GM23338 (cell line): ENCODE measurements around the gene DNM2. TPM values are rescaled to one million over a fixed set of nuclear protein-coding genes. Genes with fewer than 3 reads are reported as not detected.

Experiments used
- ATAC-seq: fragments of 200-7000 bp; cut with Tn5 transposase; 3 replicates; pipeline ENCODE4 v1.9.1; 2020
- DNase-seq: peaks from one replicate; pipeline ENCODE4 v3.0.0-alpha.2; 2015; ENCODE audit warnings: low spot score
- H2AFZ ChIP-seq: fragments of 200-600 bp; sonication (generic); 2 replicates; pipeline ENCODE4 v1.8.0; 2016; ENCODE audit warnings: antibody characterized with exemption, mild to moderate bottlenecking, moderate library complexity
- H3F3A ChIP-seq: fragments of 200-600 bp; sonication (generic); replicated peaks from 2 replicates; pipeline ENCODE4 v1.8.0; 2017; ENCODE audit warnings: antibody characterized with exemption, mixed run types, low read depth
- H3K27ac ChIP-seq: fragments of 200-600 bp; sonication (generic); 2 replicates; pipeline ENCODE4 v1.6.1; 2016; ENCODE audit warnings: low read depth
- H3K27me3 ChIP-seq: fragments of 200-600 bp; sonication (generic); 2 replicates; pipeline ENCODE4 v1.8.0; 2016; ENCODE audit warnings: mild to moderate bottlenecking, mixed run types, moderate library complexity; ENCODE audit not compliant: insufficient read depth
- H3K36me3 ChIP-seq: fragments of 200-600 bp; sonication (generic); 2 replicates; pipeline ENCODE4 v1.8.0; 2016; ENCODE audit warnings: mild to moderate bottlenecking; ENCODE audit not compliant: insufficient read depth
- H3K4me1 ChIP-seq: fragments of 200-600 bp; sonication (generic); 2 replicates; pipeline ENCODE4 v1.8.0; 2016; ENCODE audit warnings: mild to moderate bottlenecking, moderate library complexity; ENCODE audit not compliant: insufficient read depth
- H3K4me2 ChIP-seq: fragments of 200-600 bp; sonication (generic); 2 replicates; pipeline ENCODE4 v1.7.1; 2017; ENCODE audit warnings: mixed run types
- H3K4me3 ChIP-seq: fragments of 200-600 bp; sonication (generic); 2 replicates; pipeline ENCODE4 v1.6.1; 2016; ENCODE audit warnings: mixed run types
- H3K79me2 ChIP-seq: fragments of 200-600 bp; sonication (generic); replicated peaks from 2 replicates; pipeline ENCODE4 v1.8.0; 2017; ENCODE audit warnings: mild to moderate bottlenecking; ENCODE audit not compliant: insufficient read depth
- H3K9me2 ChIP-seq: fragments of 200-600 bp; sonication (generic); 2 replicates; pipeline ENCODE4 v1.8.0; 2017; ENCODE audit not compliant: insufficient read depth
- H4K20me1 ChIP-seq: fragments of 200-600 bp; sonication (generic); replicated peaks from 2 replicates; pipeline ENCODE4 v1.8.0; 2017; ENCODE audit warnings: mild to moderate bottlenecking; ENCODE audit not compliant: insufficient read depth
- H3K27ac Mint-ChIP-seq: 2 replicates; pipeline ENCODE4 v1.8.0; 2020; ENCODE audit warnings: inconsistent platforms, mild to moderate bottlenecking, moderate library complexity, mixed read lengths
- H3K27me3 Mint-ChIP-seq: 3 replicates; pipeline ENCODE4 v1.8.0; 2022; ENCODE audit warnings: low read depth, mild to moderate bottlenecking, moderate library complexity, mixed read lengths, inconsistent platforms; ENCODE audit not compliant: insufficient read depth, poor library complexity
- H3K36me3 Mint-ChIP-seq: 3 replicates; pipeline ENCODE4 v1.8.0; 2021; ENCODE audit warnings: low read depth, mild to moderate bottlenecking, inconsistent platforms, moderate library complexity, mixed read lengths
- H3K4me1 Mint-ChIP-seq: 3 replicates; pipeline ENCODE4 v1.8.0; 2020; ENCODE audit warnings: mild to moderate bottlenecking, inconsistent platforms, mixed read lengths
- H3K4me3 Mint-ChIP-seq: 3 replicates; pipeline ENCODE4 v1.8.0; 2021; ENCODE audit warnings: moderate library complexity, mild to moderate bottlenecking, inconsistent platforms, mixed read lengths
- H3K9me3 Mint-ChIP-seq: 3 replicates; pipeline ENCODE4 v1.8.0; 2020; ENCODE audit warnings: moderate library complexity, mild to moderate bottlenecking, inconsistent platforms, mixed read lengths
- CREB1 ChIP-seq: fragments of 250-450 bp; sonication (Bioruptor Pico); IDR thresholded peaks from 2 replicates; pipeline ENCODE4 v1.5.0; 2020; ENCODE audit warnings: low read depth, mild to moderate bottlenecking, moderate library complexity
- EZH2phosphoT487 ChIP-seq: fragments of 200-600 bp; sonication (generic); IDR thresholded peaks from one replicate; pipeline ENCODE4 v1.8.1; 2018; ENCODE audit warnings: antibody characterized with exemption; ENCODE audit not compliant: unreplicated experiment
- JUNB ChIP-seq: IDR thresholded peaks from one replicate; pipeline ENCODE4 v1.6.1; 2016; ENCODE audit warnings: antibody characterized with exemption; ENCODE audit not compliant: unreplicated experiment
- NANOG ChIP-seq: IDR thresholded peaks from 2 replicates; pipeline ENCODE4 v1.6.1; 2016; ENCODE audit warnings: antibody characterized with exemption, borderline replicate concordance
- POLR2AphosphoS5 ChIP-seq: IDR thresholded peaks from 2 replicates; pipeline ENCODE4 v1.6.1; 2016; ENCODE audit warnings: antibody characterized with exemption, low read depth
- STAT1 ChIP-seq: IDR thresholded peaks from one replicate; pipeline ENCODE4 v1.6.1; 2016; ENCODE audit warnings: antibody characterized with exemption; ENCODE audit not compliant: unreplicated experiment
- ZNF114 ChIP-seq: fragments of 250-450 bp; sonication (Bioruptor Pico); IDR thresholded peaks from 2 replicates; pipeline ENCODE4 v1.5.0; 2020; ENCODE audit warnings: mild to moderate bottlenecking, moderate library complexity
- polyA plus RNA-seq: library from polyadenylated mRNA; unstranded; fragments of >200 nt; fragmentation: Nextera tagmentation; extraction: Ambion mirVana; gene quantifications from 2 replicates; pipeline ENCODE4 v1.2.1, GENCODE V29; 2016
- total RNA-seq: library from RNA; depleted of rRNA; stranded (reverse); fragments of >200 nt; shearing (Covaris generic); gene quantifications from 2 replicates; pipeline ENCODE4 v1.2.3, GENCODE V29; 2014
- TF ChIP-seq, protein P1 (sequence below), 2 experiments: fragments of 200-600 bp in 1 of 2; sonication (generic) in 1 of 2; conservative IDR thresholded peaks; 2 replicates each; pipeline versions ENCODE4 v1.5.1 to v1.6.1; 2016 to 2017; ENCODE audit warnings: antibody characterized with exemption in 2 of 2, low read depth in 2 of 2, mild to moderate bottlenecking in 2 of 2, moderate library complexity in 1 of 2
- TF ChIP-seq, protein P2 (sequence below): IDR thresholded peaks from one replicate; pipeline ENCODE4 v1.6.1; 2018; ENCODE audit warnings: antibody characterized with exemption; ENCODE audit not compliant: unreplicated experiment
- TF ChIP-seq, protein P3 (sequence below): fragments of 250-450 bp; sonication (Bioruptor Pico); IDR thresholded peaks from 2 replicates; pipeline ENCODE4 v1.5.0; 2020; ENCODE audit warnings: mild to moderate bottlenecking, moderate library complexity

DNM2 gene
- total and polyA plus RNA-seq, 2 experiments from 2014 or later = 40.7 to 138 TPM

DNA sequence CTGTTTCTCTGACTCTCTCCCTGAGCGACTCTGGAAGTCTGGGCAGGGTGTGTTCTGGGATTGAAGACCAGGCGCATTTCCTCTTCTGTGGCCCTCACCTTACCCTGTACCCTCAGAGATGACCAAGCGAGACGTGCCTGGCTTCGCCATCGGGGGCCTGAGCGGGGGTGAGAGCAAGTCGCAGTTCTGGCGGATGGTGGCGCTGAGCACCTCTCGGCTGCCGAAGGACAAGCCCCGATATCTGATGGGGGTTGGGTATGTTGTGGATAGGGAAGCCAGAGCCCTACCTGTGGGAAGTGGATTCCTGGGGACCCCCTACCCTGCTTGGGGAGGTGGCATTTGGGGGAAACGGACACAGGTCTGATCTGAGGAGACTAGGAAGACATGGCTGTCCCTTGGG is 5.8 kb upstream of the DNM2 start:
- Histone ChIP-seq H3K4me3 (no peak overlapping the region), H3K27ac (peak overlapping the region; percentile 72; the same call in 1 of the 2 replicates), H3F3A (peaks cover 8% of the 10 kb centered on the region; the same call in 1 of the 2 replicates), H3K36me3 (0 out of 2 replicates have a peak, but pooled peaks cover 5% of the 10 kb centered on the region), H3K79me2 (no peaks in the 10 kb centered on the region), H4K20me1 (no peaks in the 10 kb centered on the region), H3K27me3 (no peaks in the 10 kb centered on the region), H3K9me2 (no peaks in the 10 kb centered on the region), H2AFZ (no peak overlapping the region), H3K4me2 (no peak overlapping the region), H3K4me1 (no peaks in the 10 kb centered on the region)
- TF ChIP-seq, protein P1, sequence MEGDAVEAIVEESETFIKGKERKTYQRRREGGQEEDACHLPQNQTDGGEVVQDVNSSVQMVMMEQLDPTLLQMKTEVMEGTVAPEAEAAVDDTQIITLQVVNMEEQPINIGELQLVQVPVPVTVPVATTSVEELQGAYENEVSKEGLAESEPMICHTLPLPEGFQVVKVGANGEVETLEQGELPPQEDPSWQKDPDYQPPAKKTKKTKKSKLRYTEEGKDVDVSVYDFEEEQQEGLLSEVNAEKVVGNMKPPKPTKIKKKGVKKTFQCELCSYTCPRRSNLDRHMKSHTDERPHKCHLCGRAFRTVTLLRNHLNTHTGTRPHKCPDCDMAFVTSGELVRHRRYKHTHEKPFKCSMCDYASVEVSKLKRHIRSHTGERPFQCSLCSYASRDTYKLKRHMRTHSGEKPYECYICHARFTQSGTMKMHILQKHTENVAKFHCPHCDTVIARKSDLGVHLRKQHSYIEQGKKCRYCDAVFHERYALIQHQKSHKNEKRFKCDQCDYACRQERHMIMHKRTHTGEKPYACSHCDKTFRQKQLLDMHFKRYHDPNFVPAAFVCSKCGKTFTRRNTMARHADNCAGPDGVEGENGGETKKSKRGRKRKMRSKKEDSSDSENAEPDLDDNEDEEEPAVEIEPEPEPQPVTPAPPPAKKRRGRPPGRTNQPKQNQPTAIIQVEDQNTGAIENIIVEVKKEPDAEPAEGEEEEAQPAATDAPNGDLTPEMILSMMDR (conservative IDR thresholded peaks at IDR 0.05; ENCODE audit: low read depth in 2 of 2) = peak; percentile 49 to 74
- TF ChIP-seq STAT1 = no peak
- Mint-ChIP-seq H3K4me3 (no peak overlapping the region; the same call in 2 of the 3 replicates), H3K4me1 (peaks cover 6% of the 10 kb centered on the region; the same call in 2 of the 3 replicates), H3K36me3 (peaks cover 20% of the 10 kb centered on the region; the same call in 2 of the 3 replicates), H3K27ac (peak overlapping the region; percentile 81), H3K9me3 (peaks cover 2% of the 10 kb centered on the region; the same call in 1 of the 3 replicates), H3K27me3 (peaks cover 4% of the 10 kb centered on the region)
- ATAC-seq = peak; percentile 88
- DNase-seq = peak; percentile 84

DNA sequence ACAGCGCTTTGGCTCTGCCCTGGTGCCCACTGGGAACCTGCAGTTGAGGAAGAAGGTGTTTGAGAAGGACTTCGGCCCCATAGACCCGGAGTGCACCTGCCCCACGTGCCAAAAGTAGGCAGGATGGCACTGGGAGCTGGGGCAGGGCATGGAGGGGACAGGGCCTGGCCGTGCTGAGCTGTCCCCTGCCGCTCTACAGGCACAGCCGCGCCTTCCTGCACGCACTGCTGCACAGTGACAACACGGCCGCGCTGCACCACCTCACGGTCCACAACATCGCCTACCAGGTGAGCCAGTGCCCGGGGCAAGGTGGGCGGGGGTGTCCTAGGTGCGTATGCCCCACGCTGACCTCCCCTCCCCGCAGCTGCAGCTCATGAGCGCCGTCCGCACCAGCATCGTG is 5.1 kb upstream of the DNM2 start:
- ATAC-seq (no peak), DNase-seq (no peak)
- Histone ChIP-seq H3K4me1 (no peaks in the 10 kb centered on the region), H2AFZ (no peak overlapping the region), H3K27ac (no peak overlapping the region), H4K20me1 (no peaks in the 10 kb centered on the region), H3K79me2 (no peaks in the 10 kb centered on the region), H3K4me3 (no peak overlapping the region), H3K27me3 (no peaks in the 10 kb centered on the region), H3K9me2 (no peaks in the 10 kb centered on the region), H3K36me3 (0 out of 2 replicates have a peak, but pooled peaks cover 5% of the 10 kb centered on the region), H3K4me2 (no peak overlapping the region), H3F3A (peaks cover 8% of the 10 kb centered on the region; the same call in 1 of the 2 replicates)
- H3K27ac Mint-ChIP-seq = no peak overlapping the region
- peaks cover 7% of the 10 kb centered on the region; the same call in 2 of the 3 replicates for H3K4me1 Mint-ChIP-seq
- H3K27me3 Mint-ChIP-seq = peaks cover 4% of the 10 kb centered on the region
- H3K36me3 Mint-ChIP-seq = peaks cover 20% of the 10 kb centered on the region; the same call in 2 of the 3 replicates
- H3K9me3 Mint-ChIP-seq = peaks cover 2% of the 10 kb centered on the region; the same call in 1 of the 3 replicates
- H3K4me3 Mint-ChIP-seq = no peak overlapping the region
- TF ChIP-seq, protein P2, sequence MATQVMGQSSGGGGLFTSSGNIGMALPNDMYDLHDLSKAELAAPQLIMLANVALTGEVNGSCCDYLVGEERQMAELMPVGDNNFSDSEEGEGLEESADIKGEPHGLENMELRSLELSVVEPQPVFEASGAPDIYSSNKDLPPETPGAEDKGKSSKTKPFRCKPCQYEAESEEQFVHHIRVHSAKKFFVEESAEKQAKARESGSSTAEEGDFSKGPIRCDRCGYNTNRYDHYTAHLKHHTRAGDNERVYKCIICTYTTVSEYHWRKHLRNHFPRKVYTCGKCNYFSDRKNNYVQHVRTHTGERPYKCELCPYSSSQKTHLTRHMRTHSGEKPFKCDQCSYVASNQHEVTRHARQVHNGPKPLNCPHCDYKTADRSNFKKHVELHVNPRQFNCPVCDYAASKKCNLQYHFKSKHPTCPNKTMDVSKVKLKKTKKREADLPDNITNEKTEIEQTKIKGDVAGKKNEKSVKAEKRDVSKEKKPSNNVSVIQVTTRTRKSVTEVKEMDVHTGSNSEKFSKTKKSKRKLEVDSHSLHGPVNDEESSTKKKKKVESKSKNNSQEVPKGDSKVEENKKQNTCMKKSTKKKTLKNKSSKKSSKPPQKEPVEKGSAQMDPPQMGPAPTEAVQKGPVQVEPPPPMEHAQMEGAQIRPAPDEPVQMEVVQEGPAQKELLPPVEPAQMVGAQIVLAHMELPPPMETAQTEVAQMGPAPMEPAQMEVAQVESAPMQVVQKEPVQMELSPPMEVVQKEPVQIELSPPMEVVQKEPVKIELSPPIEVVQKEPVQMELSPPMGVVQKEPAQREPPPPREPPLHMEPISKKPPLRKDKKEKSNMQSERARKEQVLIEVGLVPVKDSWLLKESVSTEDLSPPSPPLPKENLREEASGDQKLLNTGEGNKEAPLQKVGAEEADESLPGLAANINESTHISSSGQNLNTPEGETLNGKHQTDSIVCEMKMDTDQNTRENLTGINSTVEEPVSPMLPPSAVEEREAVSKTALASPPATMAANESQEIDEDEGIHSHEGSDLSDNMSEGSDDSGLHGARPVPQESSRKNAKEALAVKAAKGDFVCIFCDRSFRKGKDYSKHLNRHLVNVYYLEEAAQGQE = no peak
- no peak for TF ChIP-seq STAT1
- TF ChIP-seq, protein P3, sequence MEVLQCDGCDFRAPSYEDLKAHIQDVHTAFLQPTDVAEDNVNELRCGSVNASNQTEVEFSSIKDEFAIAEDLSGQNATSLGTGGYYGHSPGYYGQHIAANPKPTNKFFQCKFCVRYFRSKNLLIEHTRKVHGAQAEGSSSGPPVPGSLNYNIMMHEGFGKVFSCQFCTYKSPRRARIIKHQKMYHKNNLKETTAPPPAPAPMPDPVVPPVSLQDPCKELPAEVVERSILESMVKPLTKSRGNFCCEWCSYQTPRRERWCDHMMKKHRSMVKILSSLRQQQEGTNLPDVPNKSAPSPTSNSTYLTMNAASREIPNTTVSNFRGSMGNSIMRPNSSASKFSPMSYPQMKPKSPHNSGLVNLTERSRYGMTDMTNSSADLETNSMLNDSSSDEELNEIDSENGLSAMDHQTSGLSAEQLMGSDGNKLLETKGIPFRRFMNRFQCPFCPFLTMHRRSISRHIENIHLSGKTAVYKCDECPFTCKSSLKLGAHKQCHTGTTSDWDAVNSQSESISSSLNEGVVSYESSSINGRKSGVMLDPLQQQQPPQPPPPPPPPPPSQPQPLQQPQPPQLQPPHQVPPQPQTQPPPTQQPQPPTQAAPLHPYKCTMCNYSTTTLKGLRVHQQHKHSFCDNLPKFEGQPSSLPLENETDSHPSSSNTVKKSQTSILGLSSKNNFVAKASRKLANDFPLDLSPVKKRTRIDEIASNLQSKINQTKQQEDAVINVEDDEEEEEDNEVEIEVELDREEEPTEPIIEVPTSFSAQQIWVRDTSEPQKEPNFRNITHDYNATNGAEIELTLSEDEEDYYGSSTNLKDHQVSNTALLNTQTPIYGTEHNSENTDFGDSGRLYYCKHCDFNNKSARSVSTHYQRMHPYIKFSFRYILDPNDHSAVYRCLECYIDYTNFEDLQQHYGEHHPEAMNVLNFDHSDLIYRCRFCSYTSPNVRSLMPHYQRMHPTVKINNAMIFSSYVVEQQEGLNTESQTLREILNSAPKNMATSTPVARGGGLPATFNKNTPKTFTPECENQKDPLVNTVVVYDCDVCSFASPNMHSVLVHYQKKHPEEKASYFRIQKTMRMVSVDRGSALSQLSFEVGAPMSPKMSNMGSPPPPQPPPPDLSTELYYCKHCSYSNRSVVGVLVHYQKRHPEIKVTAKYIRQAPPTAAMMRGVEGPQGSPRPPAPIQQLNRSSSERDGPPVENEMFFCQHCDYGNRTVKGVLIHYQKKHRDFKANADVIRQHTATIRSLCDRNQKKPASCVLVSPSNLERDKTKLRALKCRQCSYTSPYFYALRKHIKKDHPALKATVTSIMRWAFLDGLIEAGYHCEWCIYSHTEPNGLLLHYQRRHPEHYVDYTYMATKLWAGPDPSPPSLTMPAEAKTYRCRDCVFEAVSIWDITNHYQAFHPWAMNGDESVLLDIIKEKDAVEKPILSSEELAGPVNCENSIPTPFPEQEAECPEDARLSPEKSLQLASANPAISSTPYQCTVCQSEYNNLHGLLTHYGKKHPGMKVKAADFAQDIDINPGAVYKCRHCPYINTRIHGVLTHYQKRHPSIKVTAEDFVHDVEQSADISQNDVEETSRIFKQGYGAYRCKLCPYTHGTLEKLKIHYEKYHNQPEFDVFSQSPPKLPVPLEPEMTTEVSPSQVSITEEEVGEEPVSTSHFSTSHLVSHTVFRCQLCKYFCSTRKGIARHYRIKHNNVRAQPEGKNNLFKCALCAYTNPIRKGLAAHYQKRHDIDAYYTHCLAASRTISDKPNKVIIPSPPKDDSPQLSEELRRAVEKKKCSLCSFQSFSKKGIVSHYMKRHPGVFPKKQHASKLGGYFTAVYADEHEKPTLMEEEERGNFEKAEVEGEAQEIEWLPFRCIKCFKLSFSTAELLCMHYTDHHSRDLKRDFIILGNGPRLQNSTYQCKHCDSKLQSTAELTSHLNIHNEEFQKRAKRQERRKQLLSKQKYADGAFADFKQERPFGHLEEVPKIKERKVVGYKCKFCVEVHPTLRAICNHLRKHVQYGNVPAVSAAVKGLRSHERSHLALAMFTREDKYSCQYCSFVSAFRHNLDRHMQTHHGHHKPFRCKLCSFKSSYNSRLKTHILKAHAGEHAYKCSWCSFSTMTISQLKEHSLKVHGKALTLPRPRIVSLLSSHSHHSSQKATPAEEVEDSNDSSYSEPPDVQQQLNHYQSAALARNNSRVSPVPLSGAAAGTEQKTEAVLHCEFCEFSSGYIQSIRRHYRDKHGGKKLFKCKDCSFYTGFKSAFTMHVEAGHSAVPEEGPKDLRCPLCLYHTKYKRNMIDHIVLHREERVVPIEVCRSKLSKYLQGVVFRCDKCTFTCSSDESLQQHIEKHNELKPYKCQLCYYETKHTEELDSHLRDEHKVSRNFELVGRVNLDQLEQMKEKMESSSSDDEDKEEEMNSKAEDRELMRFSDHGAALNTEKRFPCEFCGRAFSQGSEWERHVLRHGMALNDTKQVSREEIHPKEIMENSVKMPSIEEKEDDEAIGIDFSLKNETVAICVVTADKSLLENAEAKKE (CRISPR knock-in tag) = no peak
- no peak for TF ChIP-seq POLR2AphosphoS5
- TF ChIP-seq JUNB = no peak
- no peak for TF ChIP-seq ZNF114
- TF ChIP-seq CREB1 (CRISPR knock-in tag) = no peak
- no peak for TF ChIP-seq NANOG
- TF ChIP-seq EZH2phosphoT487 = no peak
